Parathyroid adenoma (tissue), 2 donors: Measurements from ENCODE around the gene SUPT3H.

Source experiments
- H2AFZ ChIP-seq: fragments of 300-600 bp; sonication (generic); one replicate; pipeline ENCODE4 v1.7.0; 2017; ENCODE audit warnings: antibody characterized with exemption, mild to moderate bottlenecking
- H3K27ac ChIP-seq: fragments of 300-600 bp; sonication (generic); one replicate; pipeline ENCODE4 v1.7.0; 2017
- H3K27me3 ChIP-seq: fragments of 300-600 bp; sonication (generic); one replicate; pipeline ENCODE4 v1.7.0; 2017; ENCODE audit warnings: low read length; ENCODE audit not compliant: control insufficient read depth, insufficient read depth
- H3K36me3 ChIP-seq: fragments of 300-600 bp; sonication (generic); one replicate; pipeline ENCODE4 v1.7.0; 2017; ENCODE audit warnings: low read length; ENCODE audit not compliant: control insufficient read depth, insufficient read depth
- H3K4me1 ChIP-seq: fragments of 300-600 bp; sonication (generic); one replicate; pipeline ENCODE4 v1.7.0; 2017; ENCODE audit warnings: control low read depth
- H3K4me2 ChIP-seq: fragments of 300-600 bp; sonication (generic); one replicate; pipeline ENCODE4 v1.7.0; 2017; ENCODE audit warnings: low read length
- H3K4me3 ChIP-seq: fragments of 300-600 bp; sonication (generic); one replicate; pipeline ENCODE4 v1.7.0; 2017; ENCODE audit warnings: low read depth, low read length
- H3K79me2 ChIP-seq: fragments of 300-600 bp; sonication (generic); one replicate; pipeline ENCODE4 v1.7.0; 2017; ENCODE audit warnings: control low read depth
- H3K9ac ChIP-seq: fragments of 300-600 bp; sonication (generic); one replicate; pipeline ENCODE4 v1.7.0; 2017; ENCODE audit warnings: mild to moderate bottlenecking
- H3K9me3 ChIP-seq: fragments of 300-600 bp; sonication (generic); one replicate; pipeline ENCODE4 v1.7.0; 2017; ENCODE audit warnings: low read length; ENCODE audit not compliant: control insufficient read depth
- CTCF ChIP-seq: fragments of 300-600 bp; sonication (generic); IDR thresholded peaks from one replicate; pipeline ENCODE4 v1.7.0; 2017; ENCODE audit warnings: antibody characterized with exemption, mild to moderate bottlenecking
- donor health status: primary hyperparathyroidism.

Gene SUPT3H

GRCh38 chr6:45365036-45365435 is 12.7 kb downstream of the SUPT3H start:
- H3K27me3 ChIP-seq: no peaks in the 10 kb centered on the region
- H3K36me3 ChIP-seq: no peaks in the 10 kb centered on the region
- H3K27ac ChIP-seq: no peak overlapping the region

GRCh38 chr6:45364466-45364865 is 13.3 kb downstream of the SUPT3H start:
- no peaks in the 10 kb centered on the region for H3K79me2 ChIP-seq
- no peak overlapping the region for H3K27ac ChIP-seq
- H3K9me3 ChIP-seq: no peaks in the 10 kb centered on the region

More at GRCh38 chr6:45365036-45365435, 12.7 kb downstream of the SUPT3H start:
- Histone ChIP-seq H3K9me3 (no peaks in the 10 kb centered on the region), H3K9ac (no peak overlapping the region), H3K4me1 (no peaks in the 10 kb centered on the region), H3K4me3 (no peak overlapping the region), H3K79me2 (no peaks in the 10 kb centered on the region), H3K4me2 (no peak overlapping the region), H2AFZ (no peak overlapping the region)
- no peak for TF ChIP-seq CTCF

GRCh38 chr6:45353654-45354053 is 24.1 kb downstream of the SUPT3H start:
- H3K27me3 ChIP-seq: no peaks in the 10 kb centered on the region
- H3K36me3 ChIP-seq: no peaks in the 10 kb centered on the region
- no peaks in the 10 kb centered on the region for H3K79me2 ChIP-seq
- TF ChIP-seq CTCF: no peak
- no peak overlapping the region for H3K4me3 ChIP-seq
- H3K27ac ChIP-seq: no peak overlapping the region
- no peaks in the 10 kb centered on the region for H3K9me3 ChIP-seq
- H3K4me1 ChIP-seq: no peaks in the 10 kb centered on the region
- no peak overlapping the region for H3K4me2 ChIP-seq
- H3K9ac ChIP-seq: no peak overlapping the region
- no peak overlapping the region for H2AFZ ChIP-seq

More at GRCh38 chr6:45364466-45364865, 13.3 kb downstream of the SUPT3H start:
- H3K27me3 ChIP-seq: no peaks in the 10 kb centered on the region
- H3K4me2 ChIP-seq: no peak overlapping the region
- H3K4me1 ChIP-seq: no peaks in the 10 kb centered on the region
- no peak overlapping the region for H3K9ac ChIP-seq
- H3K36me3 ChIP-seq: no peaks in the 10 kb centered on the region
- no peak for TF ChIP-seq CTCF
- H3K4me3 ChIP-seq: no peak overlapping the region
- no peak overlapping the region for H2AFZ ChIP-seq

GRCh38 chr6:45351667-45352066 is 26.1 kb downstream of the SUPT3H start:
- Histone ChIP-seq H3K9me3 (no peaks in the 10 kb centered on the region), H3K27me3 (no peaks in the 10 kb centered on the region), H3K4me2 (no peak overlapping the region), H3K27ac (no peak overlapping the region), H3K4me1 (no peaks in the 10 kb centered on the region), H3K36me3 (no peaks in the 10 kb centered on the region), H2AFZ (no peak overlapping the region), H3K4me3 (no peak overlapping the region), H3K9ac (no peak overlapping the region), H3K79me2 (no peaks in the 10 kb centered on the region)
- no peak for TF ChIP-seq CTCF

- no peaks in the 10 kb centered on the region for H3K79me2 ChIP-seq
- no peak overlapping the region for H2AFZ ChIP-seq
- H3K4me3 ChIP-seq: no peak overlapping the region
- no peaks in the 10 kb centered on the region for H3K36me3 ChIP-seq
- H3K4me2 ChIP-seq: no peak overlapping the region
- H3K9ac ChIP-seq: no peak overlapping the region
- no peaks in the 10 kb centered on the region for H3K27me3 ChIP-seq
- no peaks in the 10 kb centered on the region for H3K4me1 ChIP-seq
- TF ChIP-seq CTCF: no peak
- H3K27ac ChIP-seq: no peak overlapping the region
- H3K9me3 ChIP-seq: no peaks in the 10 kb centered on the region
Measured at GRCh38 chr6:45351076-45351475, 26.7 kb downstream of the SUPT3H start.
